Neural cell (in vitro differentiated cells): ENCODE results near the gene IPP. TPM values are rescaled to one million over a fixed set of nuclear protein-coding genes. Genes with fewer than 3 reads are reported as not detected.

Experiments used
- H2AFZ ChIP-seq: fragments of 200-600, 300-800 bp; sonication (generic), shearing (Covaris generic); 2 replicates; pipeline ENCODE4 v1.6.0; 2014; ENCODE audit warnings: low read depth, mild to moderate bottlenecking, antibody characterized with exemption, low read length, moderate library complexity
- H3F3A ChIP-seq: fragments of 200-600 bp; shearing (Covaris generic); 2 replicates; pipeline ENCODE4 v1.6.1; 2016; ENCODE audit warnings: mild to moderate bottlenecking, moderate library complexity, mixed read lengths, antibody characterized with exemption, low read length; ENCODE audit not compliant: insufficient read depth, poor library complexity, severe bottlenecking
- H3K27ac ChIP-seq: fragments of 200-600, 300-800 bp; sonication (generic), shearing (Covaris generic); 2 replicates; pipeline ENCODE4 v1.5.1; 2014; ENCODE audit warnings: mild to moderate bottlenecking, low read length, moderate library complexity
- H3K27me3 ChIP-seq: fragments of 300-800, 200-600 bp; sonication (generic), shearing (Covaris generic); 2 replicates; pipeline ENCODE4 v1.6.0; 2014; ENCODE audit warnings: mild to moderate bottlenecking, low read depth, low read length, moderate library complexity; ENCODE audit not compliant: insufficient read depth
- H3K36me3 ChIP-seq: fragments of 300-800, 200-600 bp; sonication (generic), shearing (Covaris generic); 2 replicates; pipeline ENCODE4 v1.5.1; 2014; ENCODE audit warnings: mild to moderate bottlenecking, antibody characterized with exemption, low read length, moderate library complexity; ENCODE audit not compliant: insufficient read depth
- H3K4me2 ChIP-seq: fragments of 300-800, 200-600 bp; sonication (generic), shearing (Covaris generic); 2 replicates; pipeline ENCODE4 v1.6.0; 2014; ENCODE audit warnings: mild to moderate bottlenecking, low read length
- H3K4me3 ChIP-seq: fragments of 300-800, 200-600 bp; sonication (generic), shearing (Covaris generic); 2 replicates; pipeline ENCODE4 v1.5.1; 2014; ENCODE audit warnings: mild to moderate bottlenecking, low read length, moderate library complexity
- H3K79me2 ChIP-seq: fragments of 200-600 bp; shearing (Covaris generic); replicated peaks from 2 replicates; pipeline ENCODE4 v1.6.0; 2014; ENCODE audit warnings: mild to moderate bottlenecking, low read length, moderate library complexity; ENCODE audit not compliant: insufficient read depth
- H3K9ac ChIP-seq: fragments of 300-800, 200-600 bp; sonication (generic), shearing (Covaris generic); 2 replicates; pipeline ENCODE4 v1.6.1; 2016; ENCODE audit warnings: mild to moderate bottlenecking, low read length, mixed read lengths
- H3K9me2 ChIP-seq: fragments of 200-600 bp; shearing (Covaris generic); 2 replicates; pipeline ENCODE4 v1.6.1; 2016; ENCODE audit warnings: mild to moderate bottlenecking, low read length, mixed read lengths; ENCODE audit not compliant: insufficient read depth
- H3K9me3 ChIP-seq: fragments of 200-600, 300-800 bp; sonication (generic), shearing (Covaris generic); 2 replicates; pipeline ENCODE4 v1.6.1; 2016; ENCODE audit warnings: mild to moderate bottlenecking, mixed run types, low read length, moderate library complexity, mixed read lengths
- H4K20me1 ChIP-seq: fragments of 200-600 bp; shearing (Covaris generic); 2 replicates; pipeline ENCODE4 v1.6.1; 2016; ENCODE audit warnings: mild to moderate bottlenecking, mixed run types; ENCODE audit not compliant: insufficient read depth
- CTCF ChIP-seq: fragments of 450-650 bp; IDR thresholded peaks from 2 replicates; pipeline ENCODE4 v1.5.1; 2014; ENCODE audit warnings: antibody characterized with exemption, mild to moderate bottlenecking, moderate library complexity; ENCODE audit not compliant: poor library complexity, severe bottlenecking
- polyA plus RNA-seq: library from polyadenylated mRNA; depleted of rRNA; stranded (reverse); fragments of >200 nt; gene quantifications from 2 replicates; pipeline ENCODE4 v1.2.3, GENCODE V29; 2014

Gene IPP
- polyA plus RNA-seq, 1 donor from 2014 or later, result 8.3 TPM

GRCh38 chr1:45654540-45655280 lies 95.7 kb downstream of the IPP start:
- Histone ChIP-seq H3K79me2 (peaks cover 5% of the 10 kb centered on the region), H3K27me3 (no peaks in the 10 kb centered on the region), H3F3A (no peaks in the 10 kb centered on the region), H4K20me1 (no peaks in the 10 kb centered on the region), H3K27ac (no peak overlapping the region), H3K4me3 (no peak overlapping the region), H3K9me3 (no peaks in the 10 kb centered on the region), H3K9me2 (no peaks in the 10 kb centered on the region), H3K4me2 (no peak overlapping the region), H3K9ac (no peak overlapping the region), H3K36me3 (peaks cover 12% of the 10 kb centered on the region), H2AFZ (no peak overlapping the region)
- no peak for TF ChIP-seq CTCF

Other genes with a start within 250 kb of the IPP start
- gene PRDX1, start 228.8 kb downstream of the IPP start, polyA plus RNA-seq, result 239 and 304 TPM in 2 replicates
- 149 and 170 TPM in 2 replicates for gene AKR1A1, start 199.8 kb downstream of the IPP start, polyA plus RNA-seq
- 177 and 179 TPM in 2 replicates for gene NASP, start 166.6 kb downstream of the IPP start, polyA plus RNA-seq
- 0.34 and 1.1 TPM in 2 replicates for gene CCDC17, start 126.6 kb downstream of the IPP start, polyA plus RNA-seq
- gene GPBP1L1, start 64.1 kb downstream of the IPP start, polyA plus RNA-seq, result 54.5 and 55.1 TPM in 2 replicates
- gene TMEM69, start 62.5 kb downstream of the IPP start, polyA plus RNA-seq, result 24.2 and 28.6 TPM in 2 replicates
- gene MAST2, start 53.0 kb upstream of the IPP start, polyA plus RNA-seq, result 22.2 and 30.7 TPM in 2 replicates